DOHH2 (cell line): Measurements from ENCODE around the gene YPEL3.
A peak's percentile ranks its signal among the peaks of the same experiment; 100 is the strongest.

Source experiments
- H3F3A ChIP-seq: fragments of 200-600 bp; sonication (generic), shearing (Covaris generic); 2 replicates; pipeline ENCODE4 v1.6.0; 2016; ENCODE audit warnings: antibody characterized with exemption, mild to moderate bottlenecking; ENCODE audit not compliant: control insufficient read depth, insufficient read depth
- H3K27ac ChIP-seq: fragments of 200-600 bp; sonication (generic); 2 replicates; pipeline ENCODE4 v1.5.1; 2014; ENCODE audit warnings: low read depth, mild to moderate bottlenecking, low read length, moderate library complexity
- H3K27me3 ChIP-seq: fragments of 200-600 bp; sonication (generic); 2 replicates; pipeline ENCODE4 v1.6.1; 2014; ENCODE audit warnings: mild to moderate bottlenecking, low read length, mixed read lengths; ENCODE audit not compliant: control insufficient read depth
- H3K36me3 ChIP-seq: fragments of 200-600 bp; sonication (generic); 2 replicates; pipeline ENCODE4 v1.6.1; 2014; ENCODE audit warnings: mild to moderate bottlenecking, low read length, moderate library complexity, mixed read lengths; ENCODE audit not compliant: control insufficient read depth
- H3K4me1 ChIP-seq: fragments of 200-600 bp; sonication (generic); 2 replicates; pipeline ENCODE4 v1.6.1; 2014; ENCODE audit warnings: mild to moderate bottlenecking, low read length, mixed read lengths; ENCODE audit not compliant: control insufficient read depth
- H3K4me2 ChIP-seq: fragments of 200-600 bp; sonication (generic); 2 replicates; pipeline ENCODE4 v1.6.0; 2014; ENCODE audit warnings: mild to moderate bottlenecking, low read length, moderate library complexity
- H3K4me3 ChIP-seq: fragments of 200-600 bp; sonication (generic); 2 replicates; pipeline ENCODE4 v1.5.1; 2014; ENCODE audit warnings: mild to moderate bottlenecking, low read length, mixed read lengths
- H3K79me2 ChIP-seq: fragments of 200-600 bp; sonication (generic); 2 replicates; pipeline ENCODE4 v1.6.1; 2014; ENCODE audit warnings: mild to moderate bottlenecking, low read length, mixed read lengths; ENCODE audit not compliant: control insufficient read depth
- H3K9me2 ChIP-seq: fragments of 200-600 bp; sonication (generic); replicated peaks from 2 replicates; pipeline ENCODE4 v1.6.1; 2014; ENCODE audit warnings: mild to moderate bottlenecking, low read length, mixed read lengths; ENCODE audit not compliant: control insufficient read depth
- H3K9me3 ChIP-seq: fragments of 200-600 bp; sonication (generic); 2 replicates; pipeline ENCODE4 v1.6.1; 2014; ENCODE audit warnings: antibody characterized with exemption, low read length, mixed read lengths; ENCODE audit not compliant: control insufficient read depth, insufficient read depth
- H4K20me1 ChIP-seq: fragments of 200-600 bp; sonication (generic); 2 replicates; pipeline ENCODE4 v1.6.0; 2014; ENCODE audit warnings: low read depth, mild to moderate bottlenecking, antibody characterized with exemption, low read length, moderate library complexity; ENCODE audit not compliant: control insufficient read depth, insufficient read depth
- CTCF ChIP-seq: fragments of 200-600 bp; sonication (generic); IDR thresholded peaks from one replicate; pipeline ENCODE4 v1.5.1; 2014; ENCODE audit warnings: antibody characterized with exemption, mild to moderate bottlenecking, low read depth, low read length; ENCODE audit not compliant: poor library complexity, severe bottlenecking
- EZH2phosphoT487 ChIP-seq: fragments of 200-600 bp; sonication (generic); IDR thresholded peaks from 2 replicates; pipeline ENCODE4 v1.6.1; 2017; ENCODE audit warnings: borderline replicate concordance, mild to moderate bottlenecking, antibody characterized with exemption, low read length, moderate library complexity, mixed read lengths

Gene YPEL3

GRCh38 chr16:30084096-30084815 lies 11.8 kb downstream of the YPEL3 start:
- H3K9me2 ChIP-seq = no peaks in the 10 kb centered on the region
- H4K20me1 ChIP-seq = no peaks in the 10 kb centered on the region
- peaks cover 56% of the 10 kb centered on the region for H3K36me3 ChIP-seq
- H3K4me2 ChIP-seq = no peak overlapping the region
- H3K4me3 ChIP-seq = no peak overlapping the region
- TF ChIP-seq CTCF (no peak), EZH2phosphoT487 (no peak)
- 0 out of 2 replicates have a peak, but pooled peaks cover under 1% of the 10 kb centered on the region for H3F3A ChIP-seq
- no peaks in the 10 kb centered on the region for H3K4me1 ChIP-seq
- peaks cover 19% of the 10 kb centered on the region for H3K79me2 ChIP-seq
- no peak overlapping the region for H3K27ac ChIP-seq
- H3K9me3 ChIP-seq = no peaks in the 10 kb centered on the region
- H3K27me3 ChIP-seq = no peaks in the 10 kb centered on the region

- Histone ChIP-seq H3K27me3 (no peaks in the 10 kb centered on the region), H3K9me2 (no peaks in the 10 kb centered on the region), H3K9me3 (no peaks in the 10 kb centered on the region), H3K4me2 (no peak overlapping the region), H3F3A (no peaks in the 10 kb centered on the region), H3K4me3 (no peak overlapping the region), H4K20me1 (peaks cover 3% of the 10 kb centered on the region; the same call in 1 of the 2 replicates), H3K79me2 (peaks cover 27% of the 10 kb centered on the region), H3K36me3 (peaks cover 62% of the 10 kb centered on the region), H3K27ac (no peak overlapping the region), H3K4me1 (no peaks in the 10 kb centered on the region)
- TF ChIP-seq EZH2phosphoT487 = no peak
- no peak for TF ChIP-seq CTCF
Observed at GRCh38 chr16:30083216-30084055, 12.6 kb downstream of the YPEL3 start.

- H3K79me2 ChIP-seq = peaks cover 35% of the 10 kb centered on the region
- H4K20me1 ChIP-seq = peaks cover 6% of the 10 kb centered on the region; the same call in 1 of the 2 replicates
- no peaks in the 10 kb centered on the region for H3K27me3 ChIP-seq
- TF ChIP-seq EZH2phosphoT487 (no peak), CTCF (peak; percentile 26)
- H3K4me3 ChIP-seq = no peak overlapping the region
- H3K4me2 ChIP-seq = no peak overlapping the region
- H3K9me3 ChIP-seq = no peaks in the 10 kb centered on the region
- H3F3A ChIP-seq = no peaks in the 10 kb centered on the region
- H3K4me1 ChIP-seq = peaks cover 6% of the 10 kb centered on the region
- no peaks in the 10 kb centered on the region for H3K9me2 ChIP-seq
- H3K27ac ChIP-seq = no peak overlapping the region
- H3K36me3 ChIP-seq = peaks cover 70% of the 10 kb centered on the region
Observed at GRCh38 chr16:30082545-30083090, 13.4 kb downstream of the YPEL3 start.
